ENCODE measurements around the gene ADAMTS7.

DNA sequence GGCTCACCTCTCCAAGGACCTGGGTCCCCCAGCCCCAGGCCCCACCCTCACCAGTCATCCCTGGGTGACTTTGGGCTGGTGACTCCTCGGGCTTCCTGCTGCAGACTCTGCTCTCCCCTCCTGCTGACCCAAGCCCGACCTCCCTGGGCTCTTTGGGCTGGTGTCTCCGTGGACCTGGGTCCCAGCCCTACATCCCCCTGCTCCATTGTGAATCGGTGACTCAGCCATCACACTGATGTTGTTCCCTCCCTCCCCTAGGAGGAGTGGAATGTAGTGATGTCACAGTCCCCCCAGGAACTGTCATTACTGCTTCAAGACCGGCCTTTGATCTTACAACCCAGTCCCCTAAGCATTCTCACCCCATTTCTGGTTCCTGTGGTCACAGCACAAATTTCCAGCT lies 83.7 kb downstream of the ADAMTS7 start:
- TF ChIP-seq, protein P1, sequence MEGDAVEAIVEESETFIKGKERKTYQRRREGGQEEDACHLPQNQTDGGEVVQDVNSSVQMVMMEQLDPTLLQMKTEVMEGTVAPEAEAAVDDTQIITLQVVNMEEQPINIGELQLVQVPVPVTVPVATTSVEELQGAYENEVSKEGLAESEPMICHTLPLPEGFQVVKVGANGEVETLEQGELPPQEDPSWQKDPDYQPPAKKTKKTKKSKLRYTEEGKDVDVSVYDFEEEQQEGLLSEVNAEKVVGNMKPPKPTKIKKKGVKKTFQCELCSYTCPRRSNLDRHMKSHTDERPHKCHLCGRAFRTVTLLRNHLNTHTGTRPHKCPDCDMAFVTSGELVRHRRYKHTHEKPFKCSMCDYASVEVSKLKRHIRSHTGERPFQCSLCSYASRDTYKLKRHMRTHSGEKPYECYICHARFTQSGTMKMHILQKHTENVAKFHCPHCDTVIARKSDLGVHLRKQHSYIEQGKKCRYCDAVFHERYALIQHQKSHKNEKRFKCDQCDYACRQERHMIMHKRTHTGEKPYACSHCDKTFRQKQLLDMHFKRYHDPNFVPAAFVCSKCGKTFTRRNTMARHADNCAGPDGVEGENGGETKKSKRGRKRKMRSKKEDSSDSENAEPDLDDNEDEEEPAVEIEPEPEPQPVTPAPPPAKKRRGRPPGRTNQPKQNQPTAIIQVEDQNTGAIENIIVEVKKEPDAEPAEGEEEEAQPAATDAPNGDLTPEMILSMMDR (conservative IDR thresholded peaks at IDR 0.05; ENCODE audit: low read depth, low read length): no peak
- TF ChIP-seq EZH2 (IDR thresholded peaks at IDR 0.05; ENCODE audit: low read length, unreplicated experiment): no peak
- TF ChIP-seq EZH2phosphoT487 (IDR thresholded peaks at IDR 0.05; ENCODE audit: borderline replicate concordance, low read length): no peak

All from PC-3 (cell line).